Measurements from ENCODE around the gene G0S2. TPM values are rescaled to one million over a fixed set of nuclear protein-coding genes. Genes with fewer than 3 reads are reported as not detected.

G0S2 gene
- total and polyA plus RNA-seq, 4 donors, result 16.3 to 24.9 (median 20.8) TPM

GRCh38 chr1:209703834-209704504 lies 28.8 kb downstream of the G0S2 start:
- H3K27ac ChIP-seq (ENCODE audit: low read depth in 1 of 2, low read length in 2 of 2), result no peak overlapping the region
- H3K27me3 ChIP-seq (ENCODE audit: control insufficient read depth in 1 of 2, insufficient read depth in 2 of 2, low read length in 1 of 2), result no peaks in the 10 kb centered on the region
- 44 to 58% methylated on average over 6 of the region's 6 CpGs for whole genome bisulfite sequencing, 2 donors
- no peak overlapping the region for H3K4me3 ChIP-seq (ENCODE audit: low read length in 2 of 2)
- ATAC-seq (ENCODE audit: low FRiP score), result no peak
- DNase-seq, result no peak
- no peaks in the 10 kb centered on the region for H3K4me1 ChIP-seq (ENCODE audit: control insufficient read depth in 1 of 2, insufficient read depth in 2 of 2, low read length in 2 of 2)
- intact Hi-C loops (cut with DNase I), result no loop called here
- no peaks in the 10 kb centered on the region for H3K36me3 ChIP-seq (ENCODE audit: control insufficient read depth in 1 of 2, insufficient read depth in 2 of 2, low read length in 1 of 2)
- H3K9me3 ChIP-seq (ENCODE audit: control insufficient read depth, low read length), result no peaks in the 10 kb centered on the region

- Histone ChIP-seq H3K9me3 (ENCODE audit: control insufficient read depth, low read length) (no peaks in the 10 kb centered on the region), H3K4me3 (ENCODE audit: low read length in 2 of 2) (no peak within 1 kb of the TSS), H3K4me1 (ENCODE audit: control insufficient read depth in 1 of 2, insufficient read depth in 2 of 2, low read length in 2 of 2) (no peaks in the 10 kb centered on the region), H3K36me3 (ENCODE audit: control insufficient read depth in 1 of 2, insufficient read depth in 2 of 2, low read length in 1 of 2) (no peaks in the 10 kb centered on the region), H3K27ac (ENCODE audit: low read depth in 1 of 2, low read length in 2 of 2) (no peak within 1 kb of the TSS), H3K27me3 (ENCODE audit: control insufficient read depth in 1 of 2, insufficient read depth in 2 of 2, low read length in 1 of 2) (no peaks in the 10 kb centered on the region)
- ATAC-seq (ENCODE audit: low FRiP score), result peak; percentile 93
- WGBS, 2 donors, result 51 to 54% methylated on average over 6 of the region's 6 CpGs
- peak; percentile 79 to 81 for DNase-seq
- intact Hi-C loops (cut with DNase I), result no loop called here
Observed at GRCh38 chr1:209704584-209704983, 29.4 kb downstream of the G0S2 start, which contains the start of gene HSD11B1. HSD11B1 (plus strand) TSS chr1:209704846; CDS start chr1:209704943, 97 bp downstream.

- 45 to 54% methylated on average over 2 of the region's 2 CpGs for WGBS, 2 donors
- Histone ChIP-seq H3K4me3 (ENCODE audit: low read length in 2 of 2) (no peak overlapping the region), H3K4me1 (ENCODE audit: control insufficient read depth in 1 of 2, insufficient read depth in 2 of 2, low read length in 2 of 2) (no peaks in the 10 kb centered on the region), H3K9me3 (ENCODE audit: control insufficient read depth, low read length) (no peaks in the 10 kb centered on the region), H3K27me3 (ENCODE audit: control insufficient read depth in 1 of 2, insufficient read depth in 2 of 2, low read length in 1 of 2) (no peaks in the 10 kb centered on the region), H3K27ac (ENCODE audit: low read depth in 1 of 2, low read length in 2 of 2) (no peak overlapping the region), H3K36me3 (ENCODE audit: control insufficient read depth in 1 of 2, insufficient read depth in 2 of 2, low read length in 1 of 2) (no peaks in the 10 kb centered on the region)
- ATAC-seq (ENCODE audit: low FRiP score), result peak; percentile 71
- no peak for DNase-seq
- intact Hi-C loops (cut with DNase I), result no loop called here
Observed at GRCh38 chr1:209705033-209705598, 29.9 kb downstream of the G0S2 start.

GRCh38 chr1:209706622-209707021 lies 31.4 kb downstream of the G0S2 start:
- no peaks in the 10 kb centered on the region for H3K9me3 ChIP-seq (ENCODE audit: control insufficient read depth, low read length)
- no peaks in the 10 kb centered on the region for H3K4me1 ChIP-seq (ENCODE audit: control insufficient read depth in 1 of 2, insufficient read depth in 2 of 2, low read length in 2 of 2)
- H3K36me3 ChIP-seq (ENCODE audit: control insufficient read depth in 1 of 2, insufficient read depth in 2 of 2, low read length in 1 of 2), result no peaks in the 10 kb centered on the region
- DNase-seq, result no peak
- ATAC-seq (ENCODE audit: low FRiP score), result no peak
- H3K27ac ChIP-seq (ENCODE audit: low read depth in 1 of 2, low read length in 2 of 2), result no peak overlapping the region
- no peaks in the 10 kb centered on the region for H3K27me3 ChIP-seq (ENCODE audit: control insufficient read depth in 1 of 2, insufficient read depth in 2 of 2, low read length in 1 of 2)
- intact Hi-C loops (cut with DNase I), result no loop called here
- WGBS, 2 donors, result 95 to 98% methylated on average over 3 of the region's 3 CpGs
- no peak overlapping the region for H3K4me3 ChIP-seq (ENCODE audit: low read length in 2 of 2)

GRCh38 chr1:209707308-209707707 lies 32.1 kb downstream of the G0S2 start:
- intact Hi-C loops (cut with DNase I), result no loop called here
- no peaks in the 10 kb centered on the region for H3K36me3 ChIP-seq (ENCODE audit: control insufficient read depth in 1 of 2, insufficient read depth in 2 of 2, low read length in 1 of 2)

GRCh38 chr1:209708297-209708696 lies 33.1 kb downstream of the G0S2 start:
- DNase-seq (no peak), ATAC-seq (ENCODE audit: low FRiP score) (no peak)
- intact Hi-C loops (cut with DNase I), result no loop called here
- H3K36me3 ChIP-seq (ENCODE audit: control insufficient read depth in 1 of 2, insufficient read depth in 2 of 2, low read length in 1 of 2), result no peaks in the 10 kb centered on the region
- H3K9me3 ChIP-seq (ENCODE audit: control insufficient read depth, low read length), result no peaks in the 10 kb centered on the region
- no peaks in the 10 kb centered on the region for H3K4me1 ChIP-seq (ENCODE audit: control insufficient read depth in 1 of 2, insufficient read depth in 2 of 2, low read length in 2 of 2)
- H3K4me3 ChIP-seq (ENCODE audit: low read length in 2 of 2), result no peak overlapping the region
- no peaks in the 10 kb centered on the region for H3K27me3 ChIP-seq (ENCODE audit: control insufficient read depth in 1 of 2, insufficient read depth in 2 of 2, low read length in 1 of 2)
- WGBS, 2 donors, result 54 to 69% methylated on average over 4 of the region's 4 CpGs
- no peak overlapping the region for H3K27ac ChIP-seq (ENCODE audit: low read depth in 1 of 2, low read length in 2 of 2)

More at GRCh38 chr1:209707308-209707707, 32.1 kb downstream of the G0S2 start:
- ATAC-seq (ENCODE audit: low FRiP score) (no peak), DNase-seq (no peak)
- Histone ChIP-seq H3K9me3 (ENCODE audit: control insufficient read depth, low read length) (no peaks in the 10 kb centered on the region), H3K4me3 (ENCODE audit: low read length in 2 of 2) (no peak overlapping the region), H3K27me3 (ENCODE audit: control insufficient read depth in 1 of 2, insufficient read depth in 2 of 2, low read length in 1 of 2) (no peaks in the 10 kb centered on the region), H3K4me1 (ENCODE audit: control insufficient read depth in 1 of 2, insufficient read depth in 2 of 2, low read length in 2 of 2) (no peaks in the 10 kb centered on the region), H3K27ac (ENCODE audit: low read depth in 1 of 2, low read length in 2 of 2) (no peak overlapping the region)
- 94 to 95% methylated on average over 1 of the region's 1 CpG for WGBS, 2 donors

- no peak overlapping the region for H3K4me3 ChIP-seq (ENCODE audit: low read length in 2 of 2)
- H3K9me3 ChIP-seq (ENCODE audit: control insufficient read depth, low read length), result no peaks in the 10 kb centered on the region
- H3K27me3 ChIP-seq (ENCODE audit: control insufficient read depth in 1 of 2, insufficient read depth in 2 of 2, low read length in 1 of 2), result no peaks in the 10 kb centered on the region
- H3K27ac ChIP-seq (ENCODE audit: low read depth in 1 of 2, low read length in 2 of 2), result no peak overlapping the region
- WGBS, 2 donors, result 90 to 95% methylated on average over 2 of the region's 2 CpGs
- no peaks in the 10 kb centered on the region for H3K36me3 ChIP-seq (ENCODE audit: control insufficient read depth in 1 of 2, insufficient read depth in 2 of 2, low read length in 1 of 2)
- DNase-seq, result no peak
- no peak for ATAC-seq (ENCODE audit: low FRiP score)
- intact Hi-C loops (cut with DNase I), result no loop called here
- H3K4me1 ChIP-seq (ENCODE audit: control insufficient read depth in 1 of 2, insufficient read depth in 2 of 2, low read length in 2 of 2), result no peaks in the 10 kb centered on the region
Observed at GRCh38 chr1:209710093-209710492, 34.9 kb downstream of the G0S2 start.

- H3K9me3 ChIP-seq (ENCODE audit: control insufficient read depth, low read length), result no peaks in the 10 kb centered on the region
- no peak overlapping the region for H3K4me3 ChIP-seq (ENCODE audit: low read length in 2 of 2)
- H3K36me3 ChIP-seq (ENCODE audit: control insufficient read depth in 1 of 2, insufficient read depth in 2 of 2, low read length in 1 of 2), result no peaks in the 10 kb centered on the region
- no peak for ATAC-seq (ENCODE audit: low FRiP score)
- DNase-seq, result no peak
- intact Hi-C loops (cut with DNase I), result no loop called here
- H3K27ac ChIP-seq (ENCODE audit: low read depth in 1 of 2, low read length in 2 of 2), result no peak overlapping the region
- H3K27me3 ChIP-seq (ENCODE audit: control insufficient read depth in 1 of 2, insufficient read depth in 2 of 2, low read length in 1 of 2), result no peaks in the 10 kb centered on the region
- WGBS, 2 donors, result 92 to 94% methylated on average over 3 of the region's 3 CpGs
- H3K4me1 ChIP-seq (ENCODE audit: control insufficient read depth in 1 of 2, insufficient read depth in 2 of 2, low read length in 2 of 2), result no peaks in the 10 kb centered on the region
Observed at GRCh38 chr1:209710847-209711246, 35.6 kb downstream of the G0S2 start.

- no peaks in the 10 kb centered on the region for H3K27me3 ChIP-seq (ENCODE audit: control insufficient read depth in 1 of 2, insufficient read depth in 2 of 2, low read length in 1 of 2)
- no peak overlapping the region for H3K27ac ChIP-seq (ENCODE audit: low read depth in 1 of 2, low read length in 2 of 2)
- DNase-seq (no peak), ATAC-seq (ENCODE audit: low FRiP score) (no peak)
- H3K9me3 ChIP-seq (ENCODE audit: control insufficient read depth, low read length), result no peaks in the 10 kb centered on the region
- no peaks in the 10 kb centered on the region for H3K4me1 ChIP-seq (ENCODE audit: control insufficient read depth in 1 of 2, insufficient read depth in 2 of 2, low read length in 2 of 2)
- 87 to 89% methylated on average over 2 of the region's 2 CpGs for WGBS, 2 donors
- H3K36me3 ChIP-seq (ENCODE audit: control insufficient read depth in 1 of 2, insufficient read depth in 2 of 2, low read length in 1 of 2), result no peaks in the 10 kb centered on the region
- intact Hi-C loops (cut with DNase I), result no loop called here
- H3K4me3 ChIP-seq (ENCODE audit: low read length in 2 of 2), result no peak overlapping the region
Observed at GRCh38 chr1:209714338-209714737, 39.1 kb downstream of the G0S2 start.

Data from aorta (tissue), 5 donors.